ENCODE results near the gene PDE4D.

Gene PDE4D

DNA sequence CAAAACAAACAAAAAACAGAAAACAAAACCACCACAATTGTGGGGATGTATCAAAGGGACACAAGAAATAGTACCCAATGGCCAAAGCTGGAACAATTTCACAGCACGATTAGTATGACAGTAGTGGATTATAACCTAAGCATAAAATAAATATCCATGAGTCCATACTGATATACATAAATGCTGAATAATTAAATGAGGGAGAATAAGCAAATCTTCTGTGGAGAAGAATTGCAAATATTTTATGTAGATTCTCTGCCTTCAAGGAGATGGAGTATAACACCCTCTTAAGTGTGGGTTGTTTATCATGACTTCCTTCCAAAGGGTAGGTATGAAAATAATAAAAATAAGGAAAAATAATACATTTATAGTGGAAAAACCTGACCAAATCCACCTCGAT lies 325.4 kb downstream of the PDE4D start:
- DNase-seq: no peak
- no peaks in the 10 kb centered on the region for H3K36me3 ChIP-seq
- H3K27me3 ChIP-seq: no peaks in the 10 kb centered on the region
- no peak for TF ChIP-seq CTCF (IDR thresholded peaks at IDR 0.05)
- intact Hi-C loops (cut with DNase I; ENCODE audit: low total_unique reads): no loop called here
- no peak overlapping the region for H3K27ac ChIP-seq
- no peak overlapping the region for H3K4me3 ChIP-seq
- peaks cover 0 to 7% (median 2%) of the 10 kb centered on the region in 4 donors for H3K4me1 ChIP-seq
- no peaks in the 10 kb centered on the region for H3K9me3 ChIP-seq

GRCh38 chr5:59565551-59565950 lies 328.0 kb downstream of the PDE4D start:
- no peaks in the 10 kb centered on the region for H3K27me3 ChIP-seq
- no peak overlapping the region for H3K27ac ChIP-seq
- no peak for TF ChIP-seq CTCF (IDR thresholded peaks at IDR 0.05)
- no peak for DNase-seq
- no peaks in the 10 kb centered on the region for H3K9me3 ChIP-seq
- intact Hi-C loops (cut with DNase I; ENCODE audit: low total_unique reads): no loop called here
- peaks cover 0 to 16% (median 4%) of the 10 kb centered on the region in 4 donors for H3K4me1 ChIP-seq
- H3K4me3 ChIP-seq: no peak overlapping the region
- H3K36me3 ChIP-seq: no peaks in the 10 kb centered on the region

- no peaks in the 10 kb centered on the region for H3K27me3 ChIP-seq
- H3K27ac ChIP-seq: no peak overlapping the region
- no peak for DNase-seq
- peaks cover 0 to 16% (median 4%) of the 10 kb centered on the region in 4 donors for H3K4me1 ChIP-seq
- no peaks in the 10 kb centered on the region for H3K9me3 ChIP-seq
- TF ChIP-seq CTCF (IDR thresholded peaks at IDR 0.05): no peak
- intact Hi-C loops (cut with DNase I; ENCODE audit: low total_unique reads): no loop called here
- no peaks in the 10 kb centered on the region for H3K36me3 ChIP-seq
- no peak overlapping the region for H3K4me3 ChIP-seq
These were observed 328.6 kb downstream of the PDE4D start for GRCh38 chr5:59564895-59565294.

DNA sequence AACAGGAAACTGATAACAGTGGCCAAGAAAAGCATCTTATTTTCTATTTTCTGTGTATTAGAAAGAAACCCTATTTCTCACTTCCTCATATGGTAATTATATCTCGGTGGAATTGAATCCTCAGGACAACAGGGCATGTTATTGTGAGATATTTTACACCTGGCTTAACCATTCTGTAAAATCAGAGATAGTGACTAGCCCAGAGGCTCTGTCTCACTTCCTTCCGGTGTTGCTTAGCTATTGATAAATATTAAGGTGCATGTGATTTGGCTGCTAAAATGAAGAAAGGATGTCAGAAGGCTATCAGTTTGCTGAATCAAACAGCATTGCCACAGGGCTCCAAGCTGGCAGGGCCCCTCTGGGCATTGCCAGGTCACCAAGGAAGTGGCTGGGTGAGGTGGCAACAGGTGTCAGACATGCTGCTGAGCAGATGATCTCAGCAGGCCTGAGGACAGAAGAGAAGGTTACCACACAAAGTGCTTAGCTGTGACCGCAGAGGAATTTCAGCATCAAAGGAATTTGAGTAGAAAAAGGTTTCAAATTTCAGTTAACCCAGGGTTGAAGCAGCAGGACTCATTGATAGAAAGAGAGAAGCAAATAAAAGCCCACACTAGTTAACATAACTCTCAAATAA lies 330.7 kb downstream of the PDE4D start:
- Histone ChIP-seq H3K27ac (no peak overlapping the region), H3K4me3 (no peak overlapping the region), H3K27me3 (no peaks in the 10 kb centered on the region), H3K4me1 (peaks cover 0 to 16% (median 4%) of the 10 kb centered on the region in 4 donors), H3K9me3 (no peaks in the 10 kb centered on the region), H3K36me3 (no peaks in the 10 kb centered on the region)
- DNase-seq: no peak
- TF ChIP-seq CTCF (IDR thresholded peaks at IDR 0.05): no peak
- intact Hi-C loops (cut with DNase I; ENCODE audit: low total_unique reads): no loop called here

DNA sequence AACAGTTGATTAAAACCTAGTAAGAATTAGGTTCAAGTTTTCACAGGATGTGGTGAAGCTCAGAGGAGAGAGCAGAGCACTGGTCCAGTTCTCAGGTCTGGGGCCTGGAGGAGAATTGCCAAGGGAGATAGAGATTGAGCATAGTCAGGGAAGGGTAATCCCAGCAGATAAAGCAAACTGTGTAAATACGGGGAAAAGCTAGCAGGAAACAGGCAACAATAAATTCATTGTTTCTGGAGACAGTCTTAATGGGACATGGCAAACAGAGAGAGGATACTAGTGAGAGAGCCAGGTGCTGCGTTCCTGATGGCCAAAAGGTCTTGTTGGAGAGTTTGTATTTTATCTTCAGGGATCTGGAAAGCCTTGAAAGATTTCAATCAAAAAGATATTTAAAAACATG lies 333.0 kb downstream of the PDE4D start:
- H3K36me3 ChIP-seq: no peaks in the 10 kb centered on the region
- no peak for TF ChIP-seq CTCF (IDR thresholded peaks at IDR 0.05)
- no peak overlapping the region for H3K4me3 ChIP-seq
- peaks cover 0 to 16% (median 4%) of the 10 kb centered on the region in 4 donors for H3K4me1 ChIP-seq
- no peak for DNase-seq
- intact Hi-C loops (cut with DNase I; ENCODE audit: low total_unique reads): no loop called here
- H3K27me3 ChIP-seq: no peaks in the 10 kb centered on the region
- H3K9me3 ChIP-seq: no peaks in the 10 kb centered on the region
- H3K27ac ChIP-seq: no peak overlapping the region

DNA sequence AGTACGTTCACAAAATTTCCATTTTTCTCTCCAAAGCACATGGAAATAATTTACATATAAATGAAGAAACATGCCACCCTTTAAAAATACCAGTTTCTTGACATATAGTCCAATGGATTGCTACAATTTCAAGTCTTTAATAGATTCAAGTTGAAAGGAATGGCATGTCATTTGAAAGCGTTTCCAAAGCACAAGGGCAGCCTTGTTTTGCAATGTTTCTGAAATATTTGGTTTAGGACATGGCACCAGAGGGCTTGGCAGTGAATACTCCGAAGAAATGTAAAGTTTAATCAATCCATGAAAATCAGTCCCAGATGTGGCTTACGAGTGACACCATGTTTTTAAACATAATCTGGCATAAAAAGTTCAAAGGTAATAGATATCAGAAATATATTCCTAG lies 333.7 kb downstream of the PDE4D start:
- Histone ChIP-seq H3K36me3 (no peaks in the 10 kb centered on the region), H3K4me1 (peaks cover 0 to 16% (median 4%) of the 10 kb centered on the region in 4 donors), H3K27ac (no peak overlapping the region), H3K9me3 (no peaks in the 10 kb centered on the region), H3K27me3 (no peaks in the 10 kb centered on the region), H3K4me3 (no peak overlapping the region)
- no peak for TF ChIP-seq CTCF (IDR thresholded peaks at IDR 0.05)
- intact Hi-C loops (cut with DNase I; ENCODE audit: low total_unique reads): no loop called here
- no peak for DNase-seq

Measured in tibial artery (tissue), 4 donors.